ENCODE results near the gene IDH3B. TPM values are rescaled to one million over a fixed set of nuclear protein-coding genes. Genes with fewer than 3 reads are reported as not detected.

IDH3B gene
- total RNA-seq, 1 experiment from 2014 or later = 135 TPM

DNA sequence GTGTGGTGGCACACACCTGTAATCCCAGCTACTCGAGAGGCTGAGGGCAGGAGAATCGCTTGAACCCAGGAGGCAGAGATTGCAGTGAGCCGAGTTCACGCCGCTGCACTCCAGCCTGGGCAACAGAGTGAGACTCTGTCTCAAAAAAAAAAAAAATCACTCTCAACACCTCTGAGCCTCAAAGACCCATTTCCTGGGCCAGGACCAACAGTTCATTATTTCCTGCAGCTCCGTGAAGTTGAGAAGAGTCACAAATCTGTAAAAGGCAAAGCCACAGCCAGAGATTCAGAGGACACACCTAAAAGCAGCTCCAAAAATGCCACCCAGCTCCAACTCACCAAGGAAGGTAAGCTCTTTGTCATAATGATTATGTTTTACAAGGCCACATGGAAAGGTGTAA is 26.8 kb downstream of the IDH3B start:
- DNase-seq (ENCODE audit: low read depth, low spot score) = no peak
- ChIA-PET CTCF (interaction anchor here (0.7 kb wide), 1 partner anchor 18 kb away, joined by 3 read pairs; no protein-coding TSS in a partner anchor), POLR2A (interaction anchor here (0.7 kb wide), 1 partner anchor 305 kb away, joined by 4 read pairs; no protein-coding TSS in a partner anchor)
- Histone ChIP-seq H3K36me3 (ENCODE audit: control insufficient read depth, insufficient read depth, low read length) (no peaks in the 10 kb centered on the region), H3K27me3 (ENCODE audit: control insufficient read depth, insufficient read depth, low read length) (peaks cover 9% of the 10 kb centered on the region), H3K27ac (ENCODE audit: low read length) (no peak overlapping the region), H3K4me1 (ENCODE audit: control insufficient read depth, insufficient read depth, low read length) (no peaks in the 10 kb centered on the region), H3K9me3 (ENCODE audit: control insufficient read depth, insufficient read depth, low read depth, low read length) (no peaks in the 10 kb centered on the region), H3K4me3 (ENCODE audit: low read depth in 2 of 2, low read length in 2 of 2) (no peak overlapping the region)
- no peak for ATAC-seq
- intact Hi-C loops (cut with micrococcal nuclease; ENCODE audit: unreplicated experiment) (no loop called here), in situ Hi-C loops (cut with HindIII; ENCODE audit: low pct_unique_long_range_greater_than_20kb, low sequenced_read_pairs) (no loop called here)
- TF ChIP-seq POLR2AphosphoS5 (IDR thresholded peaks at IDR 0.05; ENCODE audit: low read depth, low read length) (no peak), TCF7L2 (IDR thresholded peaks at IDR 0.05; ENCODE audit: low read depth, low read length) (no peak), SIN3A (IDR thresholded peaks at IDR 0.05; ENCODE audit: borderline replicate concordance, insufficient read depth, low read depth, low read length) (no peak)
- TF ChIP-seq, protein P1, sequence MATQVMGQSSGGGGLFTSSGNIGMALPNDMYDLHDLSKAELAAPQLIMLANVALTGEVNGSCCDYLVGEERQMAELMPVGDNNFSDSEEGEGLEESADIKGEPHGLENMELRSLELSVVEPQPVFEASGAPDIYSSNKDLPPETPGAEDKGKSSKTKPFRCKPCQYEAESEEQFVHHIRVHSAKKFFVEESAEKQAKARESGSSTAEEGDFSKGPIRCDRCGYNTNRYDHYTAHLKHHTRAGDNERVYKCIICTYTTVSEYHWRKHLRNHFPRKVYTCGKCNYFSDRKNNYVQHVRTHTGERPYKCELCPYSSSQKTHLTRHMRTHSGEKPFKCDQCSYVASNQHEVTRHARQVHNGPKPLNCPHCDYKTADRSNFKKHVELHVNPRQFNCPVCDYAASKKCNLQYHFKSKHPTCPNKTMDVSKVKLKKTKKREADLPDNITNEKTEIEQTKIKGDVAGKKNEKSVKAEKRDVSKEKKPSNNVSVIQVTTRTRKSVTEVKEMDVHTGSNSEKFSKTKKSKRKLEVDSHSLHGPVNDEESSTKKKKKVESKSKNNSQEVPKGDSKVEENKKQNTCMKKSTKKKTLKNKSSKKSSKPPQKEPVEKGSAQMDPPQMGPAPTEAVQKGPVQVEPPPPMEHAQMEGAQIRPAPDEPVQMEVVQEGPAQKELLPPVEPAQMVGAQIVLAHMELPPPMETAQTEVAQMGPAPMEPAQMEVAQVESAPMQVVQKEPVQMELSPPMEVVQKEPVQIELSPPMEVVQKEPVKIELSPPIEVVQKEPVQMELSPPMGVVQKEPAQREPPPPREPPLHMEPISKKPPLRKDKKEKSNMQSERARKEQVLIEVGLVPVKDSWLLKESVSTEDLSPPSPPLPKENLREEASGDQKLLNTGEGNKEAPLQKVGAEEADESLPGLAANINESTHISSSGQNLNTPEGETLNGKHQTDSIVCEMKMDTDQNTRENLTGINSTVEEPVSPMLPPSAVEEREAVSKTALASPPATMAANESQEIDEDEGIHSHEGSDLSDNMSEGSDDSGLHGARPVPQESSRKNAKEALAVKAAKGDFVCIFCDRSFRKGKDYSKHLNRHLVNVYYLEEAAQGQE (IDR thresholded peaks at IDR 0.05; ENCODE audit: insufficient read depth in 1 of 2, low read depth in 2 of 2, low read length in 1 of 2) = no peak
- TF ChIP-seq, protein P2, sequence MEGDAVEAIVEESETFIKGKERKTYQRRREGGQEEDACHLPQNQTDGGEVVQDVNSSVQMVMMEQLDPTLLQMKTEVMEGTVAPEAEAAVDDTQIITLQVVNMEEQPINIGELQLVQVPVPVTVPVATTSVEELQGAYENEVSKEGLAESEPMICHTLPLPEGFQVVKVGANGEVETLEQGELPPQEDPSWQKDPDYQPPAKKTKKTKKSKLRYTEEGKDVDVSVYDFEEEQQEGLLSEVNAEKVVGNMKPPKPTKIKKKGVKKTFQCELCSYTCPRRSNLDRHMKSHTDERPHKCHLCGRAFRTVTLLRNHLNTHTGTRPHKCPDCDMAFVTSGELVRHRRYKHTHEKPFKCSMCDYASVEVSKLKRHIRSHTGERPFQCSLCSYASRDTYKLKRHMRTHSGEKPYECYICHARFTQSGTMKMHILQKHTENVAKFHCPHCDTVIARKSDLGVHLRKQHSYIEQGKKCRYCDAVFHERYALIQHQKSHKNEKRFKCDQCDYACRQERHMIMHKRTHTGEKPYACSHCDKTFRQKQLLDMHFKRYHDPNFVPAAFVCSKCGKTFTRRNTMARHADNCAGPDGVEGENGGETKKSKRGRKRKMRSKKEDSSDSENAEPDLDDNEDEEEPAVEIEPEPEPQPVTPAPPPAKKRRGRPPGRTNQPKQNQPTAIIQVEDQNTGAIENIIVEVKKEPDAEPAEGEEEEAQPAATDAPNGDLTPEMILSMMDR (IDR thresholded peaks at IDR 0.05) = no peak
- no TSS peak for BruUV-seq (replicated peaks)

DNA sequence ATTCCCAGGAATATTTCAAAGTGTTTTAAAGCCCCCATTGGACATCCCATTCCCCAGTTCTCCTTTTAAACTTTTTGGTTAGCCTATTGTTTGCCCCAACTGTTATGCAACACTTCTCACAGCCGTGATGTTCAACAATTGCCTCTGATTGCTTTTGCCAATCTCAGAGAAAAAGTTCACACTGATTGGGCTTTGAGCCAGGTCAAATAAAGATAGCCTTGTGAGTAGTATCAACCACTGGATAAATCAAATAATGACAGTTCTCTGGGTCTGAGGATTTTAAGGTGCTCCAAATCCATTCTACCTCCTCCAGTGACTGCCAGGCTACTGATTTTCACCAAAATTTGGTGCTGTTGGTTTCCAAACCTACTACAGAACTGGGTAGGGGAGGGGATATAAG is 30.6 kb downstream of the IDH3B start:
- H3K4me3 ChIP-seq (ENCODE audit: low read depth in 2 of 2, low read length in 2 of 2) = no peak overlapping the region
- H3K9me3 ChIP-seq (ENCODE audit: control insufficient read depth, insufficient read depth, low read depth, low read length) = no peaks in the 10 kb centered on the region
- intact Hi-C loops (cut with micrococcal nuclease; ENCODE audit: unreplicated experiment) (no loop called here), in situ Hi-C loops (cut with HindIII; ENCODE audit: low pct_unique_long_range_greater_than_20kb, low sequenced_read_pairs) (no loop called here)
- H3K27me3 ChIP-seq (ENCODE audit: control insufficient read depth, insufficient read depth, low read length) = peaks cover 11% of the 10 kb centered on the region
- POLR2A ChIA-PET = no interaction called here
- no TSS peak for BruUV-seq (replicated peaks)
- H3K27ac ChIP-seq (ENCODE audit: low read length) = no peak overlapping the region
- ATAC-seq (no peak), DNase-seq (ENCODE audit: low read depth, low spot score) (no peak)
- TF ChIP-seq, protein P2 (IDR thresholded peaks at IDR 0.05) = no peak
- no peak for TF ChIP-seq SIN3A (IDR thresholded peaks at IDR 0.05; ENCODE audit: borderline replicate concordance, insufficient read depth, low read depth, low read length)
- no peak for TF ChIP-seq POLR2AphosphoS5 (IDR thresholded peaks at IDR 0.05; ENCODE audit: low read depth, low read length)
- TF ChIP-seq TCF7L2 (IDR thresholded peaks at IDR 0.05; ENCODE audit: low read depth, low read length) = no peak
- TF ChIP-seq, protein P1 (IDR thresholded peaks at IDR 0.05; ENCODE audit: insufficient read depth in 1 of 2, low read depth in 2 of 2, low read length in 1 of 2) = no peak
- H3K36me3 ChIP-seq (ENCODE audit: control insufficient read depth, insufficient read depth, low read length) = no peaks in the 10 kb centered on the region
- no peaks in the 10 kb centered on the region for H3K4me1 ChIP-seq (ENCODE audit: control insufficient read depth, insufficient read depth, low read length)
- CTCF ChIA-PET = no interaction called here

Data from Panc1 (cell line).